Hepatocyte (in vitro differentiated cells): ENCODE measurements around the gene ZNHIT1.
A peak's percentile ranks its signal among the peaks of the same experiment; 100 is the strongest.

Experiments used
- EZH2 ChIP-seq: fragments of 200-600 bp; sonication (generic); IDR thresholded peaks from 2 replicates; pipeline ENCODE4 v1.6.1; 2016; ENCODE audit warnings: antibody characterized with exemption, mild to moderate bottlenecking, borderline replicate concordance
- EZH2phosphoT487 ChIP-seq: fragments of 200-600 bp; sonication (generic); IDR thresholded peaks from one replicate; pipeline ENCODE4 v1.6.1; 2018; ENCODE audit warnings: antibody characterized with exemption, mild to moderate bottlenecking, low read depth, moderate library complexity; ENCODE audit not compliant: unreplicated experiment, severe bottlenecking
- TF ChIP-seq, protein P1 (sequence below): fragments of 200-600 bp; sonication (generic); IDR thresholded peaks from 2 replicates; pipeline ENCODE4 v1.5.1; 2016; ENCODE audit warnings: antibody characterized with exemption, mild to moderate bottlenecking; ENCODE audit not compliant: poor library complexity

DNA sequence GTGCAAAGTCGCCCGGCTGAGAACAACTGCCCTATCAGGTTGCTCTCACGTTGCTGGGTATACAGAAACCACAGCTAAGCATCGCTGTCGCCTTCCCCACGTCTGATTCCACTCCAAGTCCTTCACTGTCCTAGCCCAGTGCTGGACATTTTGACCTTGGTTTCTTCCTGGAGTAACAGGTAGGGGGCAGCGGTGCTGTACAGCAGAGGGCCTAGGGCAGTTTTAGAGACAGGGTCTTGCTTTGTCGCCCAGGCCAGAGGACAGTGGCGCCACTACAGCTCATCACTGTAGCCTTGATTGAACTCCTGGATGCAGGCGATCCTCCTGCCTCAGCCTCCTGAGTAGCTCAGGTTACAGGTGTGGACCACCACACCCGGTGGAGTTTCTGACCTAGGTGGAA, 17.1 kb downstream of the ZNHIT1 start:
- TF ChIP-seq, protein P1, sequence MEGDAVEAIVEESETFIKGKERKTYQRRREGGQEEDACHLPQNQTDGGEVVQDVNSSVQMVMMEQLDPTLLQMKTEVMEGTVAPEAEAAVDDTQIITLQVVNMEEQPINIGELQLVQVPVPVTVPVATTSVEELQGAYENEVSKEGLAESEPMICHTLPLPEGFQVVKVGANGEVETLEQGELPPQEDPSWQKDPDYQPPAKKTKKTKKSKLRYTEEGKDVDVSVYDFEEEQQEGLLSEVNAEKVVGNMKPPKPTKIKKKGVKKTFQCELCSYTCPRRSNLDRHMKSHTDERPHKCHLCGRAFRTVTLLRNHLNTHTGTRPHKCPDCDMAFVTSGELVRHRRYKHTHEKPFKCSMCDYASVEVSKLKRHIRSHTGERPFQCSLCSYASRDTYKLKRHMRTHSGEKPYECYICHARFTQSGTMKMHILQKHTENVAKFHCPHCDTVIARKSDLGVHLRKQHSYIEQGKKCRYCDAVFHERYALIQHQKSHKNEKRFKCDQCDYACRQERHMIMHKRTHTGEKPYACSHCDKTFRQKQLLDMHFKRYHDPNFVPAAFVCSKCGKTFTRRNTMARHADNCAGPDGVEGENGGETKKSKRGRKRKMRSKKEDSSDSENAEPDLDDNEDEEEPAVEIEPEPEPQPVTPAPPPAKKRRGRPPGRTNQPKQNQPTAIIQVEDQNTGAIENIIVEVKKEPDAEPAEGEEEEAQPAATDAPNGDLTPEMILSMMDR: peak; percentile 27
- TF ChIP-seq EZH2: no peak
- no peak for TF ChIP-seq EZH2phosphoT487
